PC-3 (cell line): Measurements from ENCODE around the gene CORO6. TPM values are rescaled to one million over a fixed set of nuclear protein-coding genes. Genes with fewer than 3 reads are reported as not detected.
A peak's percentile ranks its signal among the peaks of the same experiment; 100 is the strongest.

Experiments used
- ATAC-seq: fragments of 200-7000 bp; cut with Tn5 transposase; 2 replicates; pipeline ENCODE4 v1.9.1; 2020; ENCODE audit warnings: mild to moderate bottlenecking, moderate library complexity
- BruUV-seq: library from RNA; stranded (reverse); fragments of 400-500 nt; replicated peaks from 2 replicates; lab custom pipeline; 2021; lab: Mats Ljungman, UMichigan
- CTCF ChIA-PET: fragments of 300-600 bp; sonication (Branson Sonifier 250); formaldehyde crosslinking; loops from one replicate; lab custom pipeline; 2022; ENCODE audit warnings: antibody characterized with exemption; lab: Charles Lee
- POLR2A ChIA-PET: fragments of 300-600 bp; sonication (Branson Sonifier 250); formaldehyde crosslinking; loops from one replicate; lab custom pipeline; 2022; ENCODE audit warnings: antibody characterized with exemption; ENCODE audit not compliant: unreplicated experiment; lab: Charles Lee
- DNase-seq: peaks from one replicate; pipeline ENCODE4 v3.0.0-alpha.2; 2015
- H2AFZ ChIP-seq: fragments of 300-600 bp; sonication (generic); 2 replicates; pipeline ENCODE4 v1.6.0; 2016; ENCODE audit warnings: antibody characterized with exemption, low read length
- H3F3A ChIP-seq: fragments of 300-600 bp; sonication (generic); one replicate; pipeline ENCODE4 v1.6.0; 2017; ENCODE audit warnings: antibody characterized with exemption, low read length, control low read depth, mild to moderate bottlenecking; ENCODE audit not compliant: unreplicated experiment
- H3K27ac ChIP-seq: fragments of 300-600 bp; sonication (generic); 2 replicates; pipeline ENCODE4 v1.5.1; 2016; ENCODE audit warnings: mild to moderate bottlenecking, low read length
- H3K27me3 ChIP-seq: fragments of 300-600 bp; sonication (generic); 2 replicates; pipeline ENCODE4 v1.6.1; 2016; ENCODE audit warnings: low read length, mixed read lengths
- H3K36me3 ChIP-seq: fragments of 300-600 bp; sonication (generic); 2 replicates; pipeline ENCODE4 v1.6.1; 2016; ENCODE audit warnings: low read depth, mixed run types, low read length, mixed read lengths
- H3K4me1 ChIP-seq: fragments of 300-600 bp; sonication (generic); 2 replicates; pipeline ENCODE4 v1.5.1; 2016; ENCODE audit warnings: low read length; ENCODE audit not compliant: insufficient read depth
- H3K4me2 ChIP-seq: fragments of 300-600 bp; sonication (generic); 2 replicates; pipeline ENCODE4 v1.6.0; 2016; ENCODE audit warnings: low read length
- H3K4me3 ChIP-seq: fragments of 300-600 bp; sonication (generic); 2 replicates; pipeline ENCODE4 v1.5.1; 2016; ENCODE audit warnings: mild to moderate bottlenecking, low read length, mixed read lengths
- H3K79me2 ChIP-seq: fragments of 300-600 bp; sonication (generic); 2 replicates; pipeline ENCODE4 v1.6.1; 2017; ENCODE audit warnings: low read length, mixed read lengths
- H3K9ac ChIP-seq: fragments of 300-600 bp; sonication (generic); 2 replicates; pipeline ENCODE4 v1.6.0; 2016; ENCODE audit warnings: mild to moderate bottlenecking, low read length
- H3K9me2 ChIP-seq: fragments of 300-600 bp; sonication (generic); replicated peaks from 2 replicates; pipeline ENCODE4 v1.6.1; 2016; ENCODE audit warnings: mixed run types, low read length, mixed read lengths
- H3K9me3 ChIP-seq: fragments of 300-600 bp; sonication (generic); 2 replicates; pipeline ENCODE4 v1.6.1; 2016; ENCODE audit warnings: low read length, mixed read lengths
- H4K20me1 ChIP-seq: fragments of 300-600 bp; sonication (generic); 2 replicates; pipeline ENCODE4 v1.6.1; 2016; ENCODE audit warnings: low read length, mixed read lengths
- EZH2 ChIP-seq: fragments of 300-600 bp; sonication (generic); IDR thresholded peaks from one replicate; pipeline ENCODE4 v1.6.1; 2017; ENCODE audit warnings: antibody characterized with exemption, mild to moderate bottlenecking, low read length; ENCODE audit not compliant: unreplicated experiment
- EZH2phosphoT487 ChIP-seq: fragments of 300-600 bp; sonication (generic); IDR thresholded peaks from 2 replicates; pipeline ENCODE4 v1.6.1; 2018; ENCODE audit warnings: mild to moderate bottlenecking, antibody characterized with exemption, low read length, borderline replicate concordance
- intact Hi-C: fragments of 100-400 bp; cut with micrococcal nuclease; formaldehyde crosslinking; loops from 2 replicates; pipeline ENCODE4 v1.9.0; 2023
- total RNA-seq: library from RNA; depleted of rRNA; stranded (reverse); fragments of >200 nt; gene quantifications from 2 replicates; pipeline ENCODE4 v1.2.3, GENCODE V29; 2014
- TF ChIP-seq, protein P1 (sequence below): fragments of 300-600 bp; sonication (generic); conservative IDR thresholded peaks from 2 replicates; pipeline ENCODE4 v1.5.1; 2017; ENCODE audit warnings: antibody characterized with exemption, low read depth, mild to moderate bottlenecking, low read length

Gene CORO6
- total RNA-seq, 1 experiment from 2014 or later, result 0.44 TPM

DNA sequence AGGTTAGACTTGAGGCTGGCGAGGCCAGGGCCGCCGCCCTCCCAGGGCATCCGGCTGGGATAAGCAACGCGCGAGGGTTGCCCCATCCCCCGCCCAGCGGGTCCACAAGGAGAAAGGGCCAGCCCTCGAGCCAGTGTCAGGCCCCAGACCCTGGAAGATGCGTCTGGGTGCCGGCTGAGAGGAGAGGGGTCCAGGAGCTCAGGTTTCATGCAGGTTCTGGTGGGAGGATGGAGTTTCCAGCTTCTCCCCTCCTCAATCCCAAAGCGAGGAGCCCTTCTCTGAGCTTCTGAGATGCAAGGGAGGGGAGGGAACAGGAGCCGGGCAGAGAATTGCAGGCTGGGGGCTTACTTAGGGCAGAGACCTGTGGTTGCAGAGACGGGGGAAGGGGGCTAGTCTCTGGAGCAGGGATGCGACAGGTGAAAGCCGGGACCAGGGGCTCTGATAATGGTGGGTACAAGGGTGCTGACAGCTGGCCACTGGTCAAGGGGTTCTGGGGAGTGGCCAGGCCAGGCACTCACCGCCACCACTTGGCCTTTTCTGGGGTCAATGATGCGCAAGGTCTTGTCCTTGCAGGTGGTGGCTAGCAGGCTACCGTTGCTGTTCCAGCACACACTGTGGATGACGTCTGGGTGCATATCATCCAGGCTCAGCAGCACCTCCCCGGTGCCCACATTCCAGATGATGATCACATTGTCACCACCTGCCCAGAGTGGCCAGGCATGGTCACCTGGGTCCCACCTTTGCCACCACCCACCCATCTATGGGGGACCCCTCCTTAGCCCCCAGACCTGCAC lies 4.2 kb downstream of the CORO6 start:
- Histone ChIP-seq H4K20me1 (no peaks in the 10 kb centered on the region), H3F3A (no peaks in the 10 kb centered on the region), H3K36me3 (no peaks in the 10 kb centered on the region), H3K27me3 (no peaks in the 10 kb centered on the region), H3K9me2 (no peaks in the 10 kb centered on the region), H3K79me2 (no peaks in the 10 kb centered on the region), H3K4me3 (peak overlapping the region; percentile 66), H2AFZ (peak overlapping the region; percentile 93), H3K4me2 (peak overlapping the region; percentile 82), H3K4me1 (peaks cover 26% of the 10 kb centered on the region), H3K9ac (0 out of 2 replicates have a peak overlapping the region, but pooled peaks have one; percentile 67), H3K27ac (no peak overlapping the region), H3K9me3 (no peaks in the 10 kb centered on the region)
- no peak for ATAC-seq
- ChIA-PET CTCF (interaction anchor here (0.6 to 2.3 kb wide), 4 partner anchors 21 to 46 kb away, joined by 4 to 26 read pairs (median 8); partner anchors contain the start of gene ANKRD13B), POLR2A (no interaction called here)
- no peak for DNase-seq
- TF ChIP-seq, protein P1, sequence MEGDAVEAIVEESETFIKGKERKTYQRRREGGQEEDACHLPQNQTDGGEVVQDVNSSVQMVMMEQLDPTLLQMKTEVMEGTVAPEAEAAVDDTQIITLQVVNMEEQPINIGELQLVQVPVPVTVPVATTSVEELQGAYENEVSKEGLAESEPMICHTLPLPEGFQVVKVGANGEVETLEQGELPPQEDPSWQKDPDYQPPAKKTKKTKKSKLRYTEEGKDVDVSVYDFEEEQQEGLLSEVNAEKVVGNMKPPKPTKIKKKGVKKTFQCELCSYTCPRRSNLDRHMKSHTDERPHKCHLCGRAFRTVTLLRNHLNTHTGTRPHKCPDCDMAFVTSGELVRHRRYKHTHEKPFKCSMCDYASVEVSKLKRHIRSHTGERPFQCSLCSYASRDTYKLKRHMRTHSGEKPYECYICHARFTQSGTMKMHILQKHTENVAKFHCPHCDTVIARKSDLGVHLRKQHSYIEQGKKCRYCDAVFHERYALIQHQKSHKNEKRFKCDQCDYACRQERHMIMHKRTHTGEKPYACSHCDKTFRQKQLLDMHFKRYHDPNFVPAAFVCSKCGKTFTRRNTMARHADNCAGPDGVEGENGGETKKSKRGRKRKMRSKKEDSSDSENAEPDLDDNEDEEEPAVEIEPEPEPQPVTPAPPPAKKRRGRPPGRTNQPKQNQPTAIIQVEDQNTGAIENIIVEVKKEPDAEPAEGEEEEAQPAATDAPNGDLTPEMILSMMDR, result peak; percentile 7
- TF ChIP-seq EZH2phosphoT487 (no peak), EZH2 (no peak)
- intact Hi-C loops, result loop anchor here (2.0 kb wide), 1 partner anchor 38 kb away; no protein-coding TSS in a partner anchor
- BruUV-seq, result no TSS peak

DNA sequence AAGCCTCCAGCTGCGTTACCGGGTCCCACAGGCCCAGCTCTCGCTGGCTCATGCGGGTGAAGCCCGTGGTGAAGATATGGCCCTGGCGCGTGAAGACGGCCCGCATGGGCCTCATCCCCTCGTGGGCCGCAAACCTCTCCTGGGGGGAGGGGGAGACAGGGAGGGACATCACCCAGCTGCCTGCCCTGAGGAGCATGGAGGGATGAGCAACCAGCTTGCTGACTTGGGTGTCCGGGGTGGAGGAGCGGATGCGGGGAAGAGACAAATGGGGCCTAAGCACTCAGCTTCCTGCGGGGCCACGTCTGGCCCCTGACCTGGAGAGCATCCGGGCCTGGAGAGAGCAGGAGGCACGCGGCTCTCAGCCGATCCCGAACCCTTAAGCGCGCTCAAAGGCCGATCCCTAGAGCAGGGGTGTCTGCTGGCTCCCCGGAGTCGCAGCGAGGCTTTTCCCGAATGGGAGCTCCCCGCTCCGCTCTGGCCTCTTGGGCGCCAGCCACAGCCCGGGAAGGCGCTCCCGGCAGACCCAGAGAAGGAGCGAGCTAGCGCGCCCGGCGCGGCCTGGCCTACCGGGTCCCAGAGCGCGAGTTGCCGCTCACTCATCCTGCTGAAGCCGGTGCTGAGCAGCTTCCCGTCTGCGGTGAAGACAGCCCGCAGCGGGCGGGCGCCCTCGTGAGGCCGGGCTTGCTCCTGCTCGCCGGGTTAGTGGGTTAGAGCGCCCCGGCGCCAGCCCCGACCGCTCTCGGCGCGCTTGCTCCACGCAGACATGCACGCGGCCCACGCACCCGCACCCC lies 5.0 kb downstream of the CORO6 start:
- Histone ChIP-seq H3K36me3 (no peaks in the 10 kb centered on the region), H3K79me2 (no peaks in the 10 kb centered on the region), H2AFZ (peak overlapping the region; percentile 93), H3K4me1 (peaks cover 25% of the 10 kb centered on the region), H3K27me3 (no peaks in the 10 kb centered on the region), H3F3A (no peaks in the 10 kb centered on the region), H3K9ac (peak overlapping the region; percentile 67), H3K4me2 (peak overlapping the region; percentile 82), H4K20me1 (no peaks in the 10 kb centered on the region), H3K9me3 (no peaks in the 10 kb centered on the region), H3K27ac (no peak overlapping the region), H3K4me3 (peak overlapping the region; percentile 66), H3K9me2 (no peaks in the 10 kb centered on the region)
- CTCF ChIA-PET, result interaction anchor here (0.6 to 2.3 kb wide), 7 partner anchors 22 to 248 kb away, joined by 3 to 26 read pairs (median 4); partner anchors contain the start of gene ANKRD13B
- no TSS peak for BruUV-seq
- ATAC-seq, result peak; percentile 59
- POLR2A ChIA-PET, result interaction anchor here (0.6 kb wide), 1 partner anchor 47 kb away, joined by 5 read pairs; no protein-coding TSS in a partner anchor
- DNase-seq, result peak; percentile 74
- TF ChIP-seq, protein P1, result peak; percentile 73
- no peak for TF ChIP-seq EZH2
- intact Hi-C loops, result loop anchor here (2.0 kb wide), 1 partner anchor 37 kb away; no protein-coding TSS in a partner anchor
